WI38 (cell line): ENCODE results near the gene SMS.

ENCODE experiments used
- H3K4me3 ChIP-seq: 2 replicates; pipeline ENCODE4 v1.5.1; 2011; ENCODE audit warnings: low read depth, mild to moderate bottlenecking, control low read depth, low read length
- TF ChIP-seq, protein P1 (sequence below): IDR thresholded peaks from 2 replicates; pipeline ENCODE4 v1.5.1; 2012; ENCODE audit warnings: low read depth, mild to moderate bottlenecking, control low read depth, low read length

SMS gene

DNA sequence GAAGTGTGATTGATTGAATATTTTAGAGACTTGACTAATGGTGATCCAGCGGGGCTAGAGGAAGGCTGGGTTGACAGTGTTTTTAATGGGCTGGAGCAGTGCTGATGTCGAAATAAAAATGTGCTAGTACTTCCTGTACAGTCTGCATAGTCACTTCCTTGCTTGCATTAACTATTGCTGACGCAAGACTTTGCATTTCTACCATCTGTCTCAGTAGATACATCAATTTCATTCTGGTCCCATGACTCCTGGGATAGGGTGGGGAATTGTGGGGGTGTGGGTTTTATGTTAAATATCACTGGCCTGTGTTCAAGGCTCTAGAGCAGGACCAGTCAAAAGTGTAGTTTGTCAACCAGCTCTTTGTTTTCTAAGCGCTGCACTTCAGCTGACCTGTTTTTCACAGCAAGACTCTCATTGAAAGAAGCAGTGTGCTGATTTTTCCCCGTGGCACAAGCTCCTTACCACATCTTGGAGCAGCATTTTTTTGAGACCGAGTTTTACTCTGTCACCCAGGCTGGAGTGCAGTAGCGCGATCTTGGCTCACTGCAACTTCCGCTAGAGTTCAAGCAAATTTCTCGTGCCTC lies 56.5 kb downstream of the SMS start:
- TF ChIP-seq, protein P1, sequence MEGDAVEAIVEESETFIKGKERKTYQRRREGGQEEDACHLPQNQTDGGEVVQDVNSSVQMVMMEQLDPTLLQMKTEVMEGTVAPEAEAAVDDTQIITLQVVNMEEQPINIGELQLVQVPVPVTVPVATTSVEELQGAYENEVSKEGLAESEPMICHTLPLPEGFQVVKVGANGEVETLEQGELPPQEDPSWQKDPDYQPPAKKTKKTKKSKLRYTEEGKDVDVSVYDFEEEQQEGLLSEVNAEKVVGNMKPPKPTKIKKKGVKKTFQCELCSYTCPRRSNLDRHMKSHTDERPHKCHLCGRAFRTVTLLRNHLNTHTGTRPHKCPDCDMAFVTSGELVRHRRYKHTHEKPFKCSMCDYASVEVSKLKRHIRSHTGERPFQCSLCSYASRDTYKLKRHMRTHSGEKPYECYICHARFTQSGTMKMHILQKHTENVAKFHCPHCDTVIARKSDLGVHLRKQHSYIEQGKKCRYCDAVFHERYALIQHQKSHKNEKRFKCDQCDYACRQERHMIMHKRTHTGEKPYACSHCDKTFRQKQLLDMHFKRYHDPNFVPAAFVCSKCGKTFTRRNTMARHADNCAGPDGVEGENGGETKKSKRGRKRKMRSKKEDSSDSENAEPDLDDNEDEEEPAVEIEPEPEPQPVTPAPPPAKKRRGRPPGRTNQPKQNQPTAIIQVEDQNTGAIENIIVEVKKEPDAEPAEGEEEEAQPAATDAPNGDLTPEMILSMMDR = no peak
- no peak overlapping the region for H3K4me3 ChIP-seq

DNA sequence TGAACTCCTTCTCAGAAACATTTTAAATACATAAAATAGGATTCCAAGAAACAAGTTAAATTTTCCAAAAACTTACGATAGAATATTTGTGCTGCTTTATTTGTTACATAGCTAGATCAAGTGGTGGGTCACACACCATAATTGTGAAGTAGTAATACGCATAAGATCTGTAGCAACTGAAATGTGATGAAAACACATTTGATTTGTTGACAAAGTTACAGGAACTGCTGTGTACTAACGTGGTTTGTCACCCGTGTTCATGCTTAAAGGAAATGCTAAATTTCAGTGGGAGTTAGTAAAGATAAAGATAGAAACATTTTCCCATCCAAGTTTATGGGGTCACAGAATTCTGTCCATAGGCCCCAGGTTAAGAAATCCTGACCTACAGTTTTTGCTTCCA lies 57.5 kb downstream of the SMS start:
- no peak overlapping the region for H3K4me3 ChIP-seq
- TF ChIP-seq, protein P1 = no peak

DNA sequence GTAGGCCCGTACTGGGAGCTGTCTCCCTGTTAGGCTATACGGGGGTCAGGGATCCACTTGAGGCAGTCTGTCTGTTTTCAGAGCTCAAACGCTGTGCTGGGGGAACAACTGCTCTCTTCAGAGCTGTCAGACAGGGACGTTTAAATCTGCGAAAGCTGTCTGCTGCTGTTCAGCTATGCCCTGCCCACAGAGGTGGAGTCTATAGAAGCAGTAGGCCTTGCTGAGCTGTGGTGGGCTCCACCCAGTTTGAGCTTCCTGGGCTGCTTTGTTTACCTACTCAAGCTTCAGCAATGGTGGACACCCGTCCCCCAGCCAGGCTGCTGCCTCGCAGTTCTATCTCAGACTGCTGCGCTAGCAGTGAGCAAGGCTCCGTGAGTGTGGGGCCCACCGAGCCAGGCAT lies 64.4 kb downstream of the SMS start:
- TF ChIP-seq, protein P1 = no peak
- no peak overlapping the region for H3K4me3 ChIP-seq

DNA sequence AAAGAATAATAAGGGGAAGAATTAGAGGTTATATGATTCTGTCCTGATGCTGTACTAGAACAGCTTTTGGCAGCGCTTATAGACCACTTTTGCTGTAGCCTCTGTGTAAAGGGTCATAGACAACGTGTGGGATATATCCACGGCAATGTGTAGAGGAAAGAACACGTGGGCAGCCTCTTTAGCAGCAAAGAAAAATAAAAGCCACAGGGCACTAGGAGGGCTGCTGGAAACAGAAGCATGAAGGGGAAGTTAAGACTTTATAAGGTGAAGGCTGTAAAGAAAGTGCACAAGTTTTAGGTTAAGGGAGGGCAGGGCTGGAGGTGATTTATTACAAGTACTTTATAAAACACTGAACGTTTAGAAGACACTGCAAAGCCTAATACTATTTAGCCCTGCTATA lies 71.5 kb downstream of the SMS start:
- TF ChIP-seq, protein P1 = no peak
- H3K4me3 ChIP-seq = no peak overlapping the region

DNA sequence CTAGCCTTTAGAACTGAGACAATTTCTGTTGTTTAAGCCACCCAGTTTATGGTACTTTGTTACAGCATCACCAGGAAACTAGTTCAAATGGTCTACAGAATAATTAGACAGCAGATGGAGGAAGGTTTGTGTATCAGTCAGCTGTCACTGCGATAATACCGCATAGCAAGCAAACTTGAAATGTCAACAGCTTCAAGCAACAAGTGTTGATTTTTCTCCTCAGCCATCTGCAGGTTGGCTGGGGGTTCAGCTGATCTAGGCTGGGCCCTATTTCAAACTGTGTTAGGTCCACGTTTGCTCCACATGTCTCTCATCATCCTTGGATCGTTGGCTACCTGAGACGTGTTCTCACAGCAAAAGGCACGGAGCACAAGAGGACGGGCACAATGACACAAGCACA lies 72.4 kb downstream of the SMS start:
- TF ChIP-seq, protein P1 = no peak

DNA sequence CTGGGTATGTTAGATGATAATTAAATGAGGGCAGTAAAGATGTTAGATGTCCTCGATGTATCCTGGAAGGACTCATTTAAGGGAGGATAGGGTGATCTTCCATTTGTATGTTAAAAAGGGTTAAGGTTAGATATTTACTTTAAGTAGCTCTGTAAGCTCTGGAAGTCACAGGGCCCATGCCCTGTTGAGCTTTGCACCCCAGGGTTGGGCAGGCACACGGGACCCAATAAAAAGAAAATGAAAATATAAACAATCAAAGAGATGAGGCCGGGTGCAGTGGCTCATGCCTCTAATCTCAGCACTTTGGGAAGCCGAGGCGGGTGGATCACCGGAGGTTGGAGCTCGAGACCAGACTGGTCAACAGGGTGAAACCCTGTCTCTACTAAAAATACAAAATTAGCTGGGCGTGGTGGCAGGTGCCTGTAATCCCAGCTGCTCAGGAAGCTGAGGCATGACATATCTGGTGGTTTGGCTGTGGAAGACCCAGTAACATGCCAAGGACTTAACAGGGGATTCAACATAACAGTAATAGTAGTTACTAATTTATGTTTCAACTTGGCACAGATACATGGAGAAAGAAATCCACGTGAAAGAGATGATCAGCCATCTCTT lies 74.7 kb downstream of the SMS start:
- TF ChIP-seq, protein P1 = no peak
- no peak overlapping the region for H3K4me3 ChIP-seq

More for the DNA sequence above, 72.4 kb downstream of the SMS start:
- H3K4me3 ChIP-seq = no peak overlapping the region

DNA sequence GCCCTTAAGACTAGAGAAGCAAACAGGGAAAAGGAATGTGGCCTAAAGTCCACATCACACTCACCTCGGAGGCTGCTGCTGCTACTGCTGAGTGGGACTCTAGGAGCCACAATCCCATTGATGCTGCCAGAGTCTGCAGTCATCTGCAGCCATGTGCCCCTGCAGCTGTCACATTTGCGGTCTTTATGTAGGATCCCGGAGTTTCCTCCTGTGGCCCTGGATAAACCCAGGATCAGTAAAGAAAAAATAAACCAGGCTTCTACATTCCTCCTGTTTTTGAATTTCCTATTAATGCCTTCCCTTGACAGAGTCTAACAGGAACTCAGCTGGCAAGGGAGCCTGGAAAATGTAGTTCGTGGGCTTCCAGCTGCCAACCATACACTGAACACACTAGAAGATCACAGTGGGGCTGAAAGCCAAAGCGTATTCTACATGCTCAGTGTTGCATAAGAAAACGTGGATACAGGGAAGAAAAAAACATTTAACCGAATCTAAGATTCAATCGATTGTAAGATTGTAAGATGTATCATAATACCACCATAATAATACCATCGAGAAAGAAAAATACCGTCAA lies 81.3 kb downstream of the SMS start:
- H3K4me3 ChIP-seq = no peak overlapping the region
- TF ChIP-seq, protein P1 = no peak
